GM19023 (cell line): ENCODE results near the gene GNG12.

Source experiments
- ATAC-seq: cut with Tn5 transposase; IDR thresholded peaks from one replicate; pipeline ENCODE4 v1.9.1; 2021; ENCODE audit warnings: mild to moderate bottlenecking, moderate library complexity; ENCODE audit not compliant: unreplicated experiment

GNG12 gene

DNA sequence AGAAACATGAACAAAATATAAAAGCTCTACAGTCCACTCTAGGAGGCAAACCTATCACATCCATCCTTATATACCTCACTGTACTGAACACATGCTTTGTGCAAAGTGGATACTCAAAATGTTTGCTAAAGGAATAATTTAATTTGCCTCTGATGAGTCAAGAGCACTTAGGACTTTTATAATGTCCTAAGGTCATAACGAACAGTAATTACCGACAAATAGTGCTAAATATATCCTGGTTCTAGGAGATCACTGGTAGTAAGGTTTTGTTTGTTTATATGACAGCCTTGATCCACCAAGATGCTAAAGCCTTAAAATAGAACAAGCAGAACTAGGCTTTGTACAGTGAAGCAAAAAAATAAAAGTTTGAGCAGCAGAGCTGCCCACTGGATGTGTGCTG, 77.6 kb downstream of the GNG12 start:
- no peak for ATAC-seq

- ATAC-seq: no peak
These were observed 78.1 kb downstream of the GNG12 start for GRCh38 chr1:67755160-67755559.

DNA sequence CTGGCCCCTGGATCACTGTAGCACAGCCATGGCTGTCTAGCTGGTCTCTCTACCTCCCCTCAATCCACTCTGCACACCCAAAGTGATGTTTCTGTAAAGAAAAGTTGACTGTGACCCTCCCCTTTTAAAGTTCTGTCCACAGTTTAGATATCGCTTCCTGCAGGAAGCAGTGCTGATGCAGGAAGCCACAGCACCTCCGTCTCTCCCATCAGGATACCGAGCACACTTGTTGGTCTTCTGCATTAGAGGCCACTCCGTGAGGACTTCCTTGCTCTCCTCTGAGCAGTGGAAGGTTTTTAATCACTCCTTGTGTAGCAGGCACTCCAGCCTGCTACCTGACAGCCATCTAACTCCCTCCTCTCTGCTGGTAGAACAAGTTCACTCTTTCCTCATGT, 78.7 kb downstream of the GNG12 start:
- ATAC-seq: no peak

DNA sequence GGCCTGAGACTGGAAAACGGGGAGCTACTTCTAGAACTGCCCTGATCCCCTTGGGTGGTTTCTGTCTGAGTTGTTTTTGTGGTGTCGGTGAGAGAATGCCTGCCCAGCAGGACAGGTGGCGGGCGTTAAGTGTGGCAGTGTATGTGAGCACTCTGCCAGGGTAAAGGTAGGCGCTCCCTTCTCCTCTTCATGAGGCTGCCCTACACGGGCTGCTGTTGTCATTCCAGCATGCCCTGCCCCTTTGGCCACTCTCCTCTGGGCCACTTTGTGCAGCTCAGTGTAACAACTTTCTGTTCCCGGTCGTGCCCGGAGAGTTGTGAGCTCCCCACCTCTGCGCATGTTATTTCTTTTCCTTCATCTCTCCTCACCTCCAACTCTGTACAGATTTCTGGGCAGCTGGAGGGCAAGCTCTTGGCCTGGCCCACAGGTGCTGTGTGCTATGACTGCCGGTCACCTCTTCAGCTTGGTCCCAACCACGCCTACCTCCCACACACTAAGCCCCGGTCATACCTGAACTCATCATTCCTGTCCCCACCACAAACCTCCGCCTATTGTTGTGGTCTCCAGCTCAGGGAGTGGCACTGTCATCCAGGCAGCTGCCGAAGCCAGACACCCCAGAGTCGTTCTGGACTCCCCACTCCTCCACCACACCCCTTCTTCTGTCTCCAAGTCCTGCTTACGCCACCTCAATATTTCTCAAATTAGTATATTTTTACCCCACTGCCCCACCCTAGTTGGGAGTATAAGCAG, 79.3 kb downstream of the GNG12 start:
- ATAC-seq: no peak

GRCh38 chr1:67752306-67752705, 81.0 kb downstream of the GNG12 start:
- no peak for ATAC-seq

GRCh38 chr1:67750691-67751054, 82.6 kb downstream of the GNG12 start:
- no peak for ATAC-seq

GRCh38 chr1:67749844-67750690, 83.2 kb downstream of the GNG12 start:
- ATAC-seq: no peak

DNA sequence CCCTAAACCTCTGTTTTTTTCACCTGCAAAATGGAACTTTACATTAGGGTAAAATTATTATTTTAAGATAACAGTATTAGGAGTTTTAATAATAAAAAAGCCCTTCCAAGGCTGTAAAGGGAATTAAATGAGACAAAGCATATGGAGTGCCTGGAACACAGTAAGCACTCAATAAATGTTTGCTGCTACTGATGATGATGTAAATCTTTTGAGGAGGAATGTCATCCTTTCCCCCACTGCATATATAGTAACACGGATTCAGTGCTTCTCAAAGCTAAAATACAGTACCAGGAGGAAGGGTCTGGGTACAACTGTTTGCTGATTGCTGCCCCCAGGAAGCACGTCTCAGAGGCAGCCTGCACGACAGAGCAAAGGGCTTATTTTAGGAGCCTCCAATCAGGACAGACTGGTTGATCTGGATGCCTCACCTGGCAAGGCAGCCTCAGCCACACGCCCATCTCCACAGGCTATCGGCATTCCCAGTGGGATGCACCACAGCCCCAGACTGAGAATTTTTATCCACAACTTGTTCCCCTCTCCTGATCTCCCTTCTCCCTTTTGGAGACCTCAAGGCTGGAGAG, 83.9 kb downstream of the GNG12 start:
- ATAC-seq: no peak

DNA sequence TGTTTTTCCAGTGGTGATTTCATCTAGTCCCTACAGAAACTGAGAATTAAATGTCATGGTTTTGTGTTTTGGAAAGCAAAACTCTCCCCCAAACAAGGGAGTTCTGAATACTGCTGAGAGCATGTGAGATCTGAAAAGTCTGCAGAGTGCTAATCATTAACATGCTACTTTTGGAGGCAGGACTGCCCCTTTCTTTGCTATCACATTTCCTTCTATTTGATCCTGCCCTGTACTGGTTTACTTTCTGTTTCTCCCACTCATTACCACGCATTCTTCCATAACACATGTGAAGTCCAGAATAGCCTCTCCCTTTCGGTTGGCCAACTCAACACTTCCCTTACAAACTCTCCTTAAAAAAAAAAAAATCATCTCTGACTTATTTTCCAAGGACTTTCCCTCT, 84.6 kb downstream of the GNG12 start:
- ATAC-seq: peak; percentile 86

GRCh38 chr1:67747671-67748546, 85.4 kb downstream of the GNG12 start:
- ATAC-seq: no peak

- ATAC-seq: no peak
These were observed 87.2 kb downstream of the GNG12 start for GRCh38 chr1:67745875-67746698.

GRCh38 chr1:67743072-67743725, 90.1 kb downstream of the GNG12 start:
- no peak for ATAC-seq

GRCh38 chr1:67741736-67742135, 91.5 kb downstream of the GNG12 start:
- no peak for ATAC-seq

DNA sequence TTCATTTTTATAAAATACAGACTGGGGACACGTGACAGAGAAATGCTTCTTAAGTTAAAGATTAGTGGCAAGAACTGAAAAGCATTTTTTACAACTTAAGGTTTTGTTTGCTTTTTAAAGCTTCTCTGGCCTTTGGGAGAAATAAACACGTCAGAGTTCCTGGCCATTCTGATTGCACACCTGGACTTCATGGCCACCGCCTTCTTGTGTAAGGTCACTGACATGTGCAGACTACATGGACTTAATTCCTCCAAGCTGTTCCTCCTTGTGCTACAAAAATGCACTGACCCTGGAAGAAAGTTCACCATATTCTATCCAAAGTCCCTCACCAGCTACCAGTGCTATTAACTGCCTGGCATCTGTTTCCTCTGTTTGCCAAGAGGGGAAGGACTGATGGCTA, 92.1 kb downstream of the GNG12 start:
- no peak for ATAC-seq

DNA sequence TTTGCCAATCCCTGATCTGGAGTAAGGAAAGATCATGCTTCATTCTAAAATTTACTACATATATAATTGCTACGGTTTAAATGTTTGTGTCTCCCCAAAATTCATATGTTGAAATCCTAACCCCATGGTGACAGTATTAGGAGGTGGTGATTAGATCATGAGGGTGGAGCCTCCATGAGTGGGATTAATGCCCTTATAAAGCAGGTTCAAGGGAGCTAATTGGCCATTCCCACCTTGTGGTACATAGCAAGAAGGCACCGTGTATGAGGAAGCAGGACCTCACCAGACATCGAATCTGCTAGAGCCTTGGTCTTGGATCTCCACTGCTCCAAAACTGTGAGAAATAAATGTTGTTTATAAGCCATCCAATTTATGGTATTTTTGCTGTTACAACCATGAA, 92.7 kb downstream of the GNG12 start:
- no peak for ATAC-seq

DNA sequence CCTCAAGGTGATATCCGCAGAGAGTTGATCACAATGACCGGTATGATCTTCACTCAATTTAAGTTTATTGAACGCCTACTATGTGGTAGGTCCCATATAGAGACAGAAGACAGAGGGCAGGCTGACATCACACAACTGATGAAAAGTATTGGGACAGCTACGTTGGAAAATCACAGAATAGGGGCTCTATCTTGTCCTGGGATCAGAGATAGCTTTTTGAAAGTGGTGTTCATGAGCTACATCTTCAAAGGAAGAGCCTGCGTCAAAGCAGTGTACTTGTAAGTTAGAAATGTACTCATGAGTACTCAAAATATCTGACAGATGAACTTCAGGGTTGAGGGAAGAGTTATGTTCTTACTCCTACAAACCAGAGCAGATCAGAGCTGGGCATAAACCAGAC, 93.9 kb downstream of the GNG12 start:
- ATAC-seq: no peak

DNA sequence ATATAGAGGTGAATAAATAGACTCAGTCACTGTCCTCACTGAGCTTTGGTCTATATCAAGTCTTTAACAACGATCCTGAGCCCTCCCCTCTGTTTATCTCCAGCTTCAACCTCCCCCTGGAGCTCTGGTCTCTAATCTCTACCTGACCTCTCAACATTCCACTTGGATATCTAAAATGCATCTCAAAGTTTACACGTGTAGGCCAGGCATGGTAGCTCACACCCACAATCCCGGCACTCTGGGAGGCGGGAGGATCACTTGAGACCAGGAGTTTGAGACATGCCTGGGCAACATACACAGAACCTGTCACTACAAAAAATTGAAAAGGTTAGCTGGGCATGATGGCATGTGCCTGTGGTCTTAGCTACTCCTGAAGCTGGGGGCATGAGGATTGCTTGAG, 94.9 kb downstream of the GNG12 start:
- ATAC-seq: no peak

DNA sequence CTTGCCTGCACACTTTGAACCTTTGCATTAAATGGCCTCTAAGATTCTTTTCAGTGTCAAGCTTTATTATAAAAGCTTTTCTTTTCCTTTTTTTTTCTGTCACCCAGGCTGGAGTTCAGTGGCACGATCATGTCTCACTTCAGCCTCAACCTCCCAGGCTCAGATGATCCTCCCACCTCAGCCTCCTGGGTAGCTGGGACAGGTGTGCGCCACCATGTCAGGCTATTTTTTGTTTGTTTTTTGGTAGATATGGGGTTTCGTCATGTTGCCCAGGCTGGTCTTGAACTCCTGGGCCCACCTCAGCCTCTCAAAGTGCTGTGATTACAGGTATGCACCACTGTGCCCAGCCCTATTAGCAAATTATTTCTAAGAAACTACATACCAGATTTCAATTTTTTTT, 95.4 kb downstream of the GNG12 start:
- no peak for ATAC-seq

- no peak for ATAC-seq
These were observed 96.5 kb downstream of the GNG12 start for GRCh38 chr1:67736750-67737149.
